Activated naive CD4-positive, alpha-beta T cell treated with anti-CD3 and anti-CD28 coated beads, Interleukin-2, amount 50 U/mL, for 16 hours (primary cell): ENCODE measurements around the gene PPP2R3C.
"Not testable (repeated sequence)": the region's sequence is repeated elsewhere in the genome, so short reads cannot be mapped to it uniquely, and the experiment has no call there.

Source experiments
- DNase-seq: peaks from one replicate; pipeline ENCODE4 v3.0.0-alpha.2; 2020

PPP2R3C gene

DNA sequence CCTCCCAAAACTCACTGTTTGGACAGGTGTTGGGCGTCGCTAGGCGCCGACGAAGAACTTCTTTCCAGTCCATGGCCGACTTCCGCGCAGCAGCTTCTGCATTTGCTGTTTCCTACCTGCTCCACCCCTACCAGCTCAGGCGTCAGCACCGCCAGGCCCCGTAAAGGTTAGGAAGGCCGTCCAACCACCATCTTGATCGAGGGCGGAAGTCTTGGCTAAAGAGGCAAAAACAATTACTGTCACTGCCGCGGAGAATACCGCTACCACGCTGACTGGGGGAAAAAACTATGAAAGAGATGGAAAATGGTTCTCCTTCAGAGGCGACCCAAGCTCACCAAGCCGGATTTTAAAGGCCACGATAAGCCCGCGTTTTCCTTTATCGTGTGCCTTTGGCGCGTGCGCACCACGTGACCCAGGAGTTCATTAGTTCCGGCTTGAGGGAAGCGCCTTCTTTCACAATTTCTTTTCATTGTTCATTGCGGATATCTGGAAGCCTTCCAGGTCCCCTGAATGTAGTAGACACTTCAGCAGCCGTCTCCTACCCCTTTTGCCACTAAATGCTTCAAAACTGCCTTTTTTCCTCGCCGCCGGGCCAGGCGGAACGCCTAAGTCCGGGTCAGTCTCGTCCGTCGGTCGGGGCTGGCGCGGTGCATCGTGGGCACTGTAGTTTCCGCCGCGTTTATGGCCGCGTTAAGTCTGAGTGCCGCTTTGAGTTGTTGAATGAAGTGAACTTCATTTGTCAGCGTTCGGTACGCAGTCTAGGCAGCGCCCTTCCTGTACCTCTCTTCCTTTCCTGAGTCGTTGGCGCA, at the start of gene PPP2R3C, which contains the start of gene PRORP:
Gene PPP2R3C, minus strand, starts transcription at position 104 of the 809 bp plus-strand sequence. Its CDS starts 31 bp downstream, at position 73.
Gene PRORP, plus strand, starts transcription at position 666 of the 809 bp plus-strand sequence. CDS start 694 bp downstream, outside the sequence.
- DNase-seq: peak; percentile 89

DNA sequence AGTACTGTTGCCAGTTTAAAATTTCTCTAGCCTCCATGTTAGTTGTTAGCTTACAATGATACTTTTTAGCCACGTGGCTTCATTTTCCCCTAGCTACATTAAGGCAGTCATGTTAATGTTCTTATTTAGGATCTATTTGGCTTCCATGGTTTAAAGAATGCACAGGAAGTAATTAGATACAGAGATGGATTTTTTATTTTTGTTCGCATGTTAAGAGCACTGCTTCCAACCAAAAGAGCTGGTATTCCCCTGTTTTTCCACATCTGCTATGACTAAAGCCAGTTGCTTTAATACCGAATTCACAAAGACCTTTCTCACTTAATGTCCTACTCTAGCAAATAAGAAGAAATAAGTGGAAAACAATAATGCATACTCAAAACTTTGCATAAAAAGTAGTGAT, 45.7 kb upstream of the PPP2R3C start:
- DNase-seq: no peak

DNA sequence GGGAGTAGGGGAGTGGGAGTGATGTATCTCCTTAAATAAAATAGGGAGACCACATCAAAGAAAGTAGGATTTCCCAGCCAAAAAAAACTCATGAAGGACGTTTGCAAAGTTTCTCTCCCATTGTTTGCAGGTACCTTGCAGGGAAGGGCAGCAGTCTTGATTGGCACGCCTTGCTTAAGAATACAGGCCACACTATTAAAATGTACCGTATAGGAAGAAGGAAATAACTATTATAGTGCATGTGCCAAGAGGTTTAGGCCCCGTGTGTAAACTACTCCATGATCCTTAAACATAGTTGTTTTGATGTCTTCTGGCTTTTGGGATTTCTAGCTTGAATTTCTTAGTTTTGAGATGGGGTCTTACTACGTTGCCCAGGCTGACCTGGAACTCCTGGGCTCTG, 43.1 kb upstream of the PPP2R3C start:
- no peak for DNase-seq

DNA sequence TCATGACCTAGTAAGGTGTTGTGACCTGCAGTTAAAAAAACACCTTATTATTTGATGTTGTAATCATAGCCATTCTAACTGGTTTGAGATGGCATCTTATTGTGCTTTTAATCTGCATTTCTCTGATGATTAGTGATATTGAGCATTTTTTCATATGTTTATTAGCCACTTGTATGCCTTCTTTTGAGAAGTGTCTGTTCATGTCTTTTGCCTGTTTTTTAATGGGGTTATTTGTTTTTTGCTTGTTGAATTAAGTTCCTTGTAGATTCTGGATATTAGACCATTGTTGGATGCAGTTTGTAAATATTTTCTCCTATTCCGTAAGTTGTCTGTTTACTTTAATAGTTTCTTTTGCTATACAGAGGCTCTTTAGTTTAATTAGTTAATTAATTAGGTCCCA, 41.6 kb upstream of the PPP2R3C start:
- no peak for DNase-seq

DNA sequence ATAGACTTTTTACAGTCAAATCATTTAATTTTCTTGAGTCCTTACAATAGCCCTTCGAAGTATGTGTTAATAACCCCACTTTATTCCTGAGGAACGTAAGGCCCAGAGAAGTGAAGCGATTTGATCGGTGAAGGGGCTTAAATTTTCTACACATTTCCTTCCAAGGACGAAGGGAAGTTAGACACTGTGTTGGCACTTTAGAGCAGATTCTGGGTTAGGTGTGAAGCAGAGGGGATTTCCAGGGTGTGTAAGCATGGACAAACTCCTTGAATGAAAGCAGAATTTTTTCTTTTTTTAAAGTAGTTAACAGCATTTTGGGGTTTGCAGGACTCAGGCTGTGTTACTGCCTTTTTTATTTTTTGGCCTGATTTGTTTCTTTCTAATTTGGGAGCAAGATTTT, 39.4 kb upstream of the PPP2R3C start:
- DNase-seq: no peak

DNA sequence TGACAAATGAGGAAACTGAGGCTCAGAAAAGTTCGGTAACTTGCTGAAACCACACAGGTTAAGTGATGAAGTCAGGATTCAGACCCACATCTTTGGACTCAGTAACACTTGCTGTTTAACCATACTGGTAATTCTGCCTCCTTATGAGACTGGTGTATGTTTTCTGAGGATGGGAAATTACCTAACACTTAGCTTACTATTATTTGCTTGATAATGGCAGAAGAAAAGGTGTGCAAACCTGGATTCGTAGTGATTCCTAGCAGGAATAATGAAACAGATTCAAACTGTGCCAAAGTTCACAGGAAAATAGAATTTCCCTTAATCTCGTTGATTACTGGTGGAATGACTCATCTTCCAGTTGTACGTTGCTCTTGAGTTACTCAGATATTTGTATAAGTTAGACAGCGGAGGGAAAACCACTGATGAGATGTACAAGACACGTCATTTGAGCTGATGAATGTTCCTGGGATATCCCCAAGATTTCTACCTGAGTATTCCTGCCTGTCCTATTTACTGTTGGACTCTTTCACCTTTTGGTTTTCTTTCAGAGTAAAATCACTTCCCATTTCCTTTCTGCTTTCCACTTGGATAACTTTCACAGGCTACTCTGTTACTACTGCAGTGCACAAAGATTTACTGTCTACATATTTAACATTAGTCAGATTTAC, 38.1 kb upstream of the PPP2R3C start:
- DNase-seq: no peak

DNA sequence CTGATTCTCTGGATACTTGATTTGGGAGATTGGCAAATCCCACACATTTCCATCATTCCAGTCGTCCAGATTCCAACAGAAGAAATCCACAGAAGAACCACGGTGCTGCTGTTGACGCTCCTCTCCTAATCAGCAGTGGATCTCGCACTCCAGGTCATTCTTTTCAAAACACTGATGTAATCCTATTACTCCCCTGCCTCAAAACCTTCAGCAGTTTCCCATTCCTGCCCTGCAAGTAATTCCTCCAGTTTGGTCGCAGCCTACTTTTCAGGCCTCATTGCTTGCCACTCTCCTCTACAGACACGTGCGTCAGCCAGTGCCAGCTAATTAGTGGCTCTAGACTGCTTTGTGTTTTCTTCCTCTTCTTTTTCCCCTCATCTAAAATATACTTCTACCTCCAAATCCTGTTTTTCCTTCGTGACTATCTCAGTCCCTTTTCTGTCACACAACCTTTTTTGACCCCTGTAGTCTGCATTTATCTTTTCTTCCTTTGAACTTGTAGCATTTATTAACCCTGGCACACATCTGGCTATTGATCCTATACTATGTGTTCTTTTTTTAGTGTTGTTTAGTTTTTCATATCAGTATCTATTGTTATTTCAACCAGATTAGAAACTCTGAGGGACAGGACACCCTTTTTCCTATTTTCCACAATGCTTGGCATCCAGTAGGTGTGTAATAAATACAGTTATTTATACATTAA, 37.3 kb upstream of the PPP2R3C start:
- DNase-seq: no peak

DNA sequence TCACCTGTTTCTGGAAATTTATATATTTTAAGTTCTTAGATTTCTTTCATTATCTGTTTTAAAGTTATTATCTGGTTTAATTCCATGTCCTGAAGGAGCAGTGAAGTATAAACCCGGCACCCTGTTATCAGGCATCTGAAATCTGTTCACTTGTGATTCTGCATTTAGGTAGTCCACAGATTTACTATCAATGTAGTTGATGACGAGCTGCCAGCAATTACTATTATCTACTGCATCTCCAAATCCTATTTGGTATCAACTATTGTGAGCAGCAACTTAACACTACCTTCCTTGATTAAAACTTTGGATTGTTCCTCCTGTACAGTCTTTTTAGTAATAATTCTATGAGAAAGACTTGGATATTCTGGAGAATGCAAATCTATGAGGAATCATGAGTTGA, 36.7 kb upstream of the PPP2R3C start:
- no peak for DNase-seq

DNA sequence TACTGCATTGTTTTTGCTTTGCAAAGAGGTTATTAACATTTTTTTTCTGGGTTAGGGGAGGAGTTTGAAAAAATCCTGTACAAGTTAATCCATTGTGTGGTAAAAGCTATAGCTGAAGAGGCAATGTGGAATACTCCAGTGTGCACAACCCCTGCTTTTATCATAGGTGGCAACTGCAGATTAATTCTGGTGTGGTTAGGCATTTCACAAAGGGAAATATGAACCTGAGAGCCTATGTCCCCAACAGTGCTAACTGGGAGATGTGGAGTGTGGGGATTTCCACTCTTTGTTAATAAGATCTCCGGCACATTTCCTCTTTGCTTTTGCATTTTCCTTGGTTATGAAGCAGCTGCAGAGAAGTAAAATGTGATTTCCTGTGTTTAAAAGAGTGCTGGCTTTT, 34.2 kb upstream of the PPP2R3C start:
- no peak for DNase-seq

DNA sequence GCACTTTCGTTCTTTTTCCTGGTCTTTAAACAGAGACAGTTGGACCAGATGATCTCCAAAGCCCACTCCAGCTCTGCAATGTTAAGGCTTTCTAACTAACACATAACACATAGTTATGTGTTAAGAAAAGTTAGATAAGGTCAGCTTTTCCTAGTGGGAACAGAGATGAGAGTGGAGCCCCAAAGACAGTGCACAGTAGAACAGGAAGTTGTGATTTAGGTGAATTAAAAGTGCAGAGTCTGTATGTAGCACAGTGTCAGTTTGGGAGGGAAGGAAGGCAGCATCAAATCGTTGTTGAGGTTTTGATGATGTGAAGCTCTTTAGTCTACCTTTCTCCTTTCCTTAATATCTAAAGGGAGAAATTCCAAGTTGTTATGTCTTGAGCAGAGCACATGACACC, 32.2 kb upstream of the PPP2R3C start:
- no peak for DNase-seq

DNA sequence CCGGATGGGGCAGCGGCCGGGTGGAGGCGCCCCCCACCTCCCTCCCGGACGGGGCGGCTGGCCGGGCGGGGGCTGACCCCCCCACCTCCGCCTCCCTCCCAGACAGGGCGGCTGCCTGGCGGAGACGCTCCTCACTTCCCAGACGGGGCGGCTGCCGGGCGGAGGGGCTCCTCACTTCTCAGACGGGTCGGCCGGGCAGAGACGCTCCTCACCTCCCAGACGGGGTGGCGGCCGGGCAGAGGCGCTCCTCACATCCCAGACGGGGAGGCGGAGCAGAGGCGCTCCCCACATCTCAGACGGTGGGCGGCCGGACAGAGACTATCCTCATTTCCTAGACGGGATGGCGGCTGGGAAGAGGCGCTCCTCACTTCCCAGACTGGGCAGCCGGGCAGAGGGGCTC, 30.7 kb upstream of the PPP2R3C start:
- not testable (repeated sequence) for DNase-seq

DNA sequence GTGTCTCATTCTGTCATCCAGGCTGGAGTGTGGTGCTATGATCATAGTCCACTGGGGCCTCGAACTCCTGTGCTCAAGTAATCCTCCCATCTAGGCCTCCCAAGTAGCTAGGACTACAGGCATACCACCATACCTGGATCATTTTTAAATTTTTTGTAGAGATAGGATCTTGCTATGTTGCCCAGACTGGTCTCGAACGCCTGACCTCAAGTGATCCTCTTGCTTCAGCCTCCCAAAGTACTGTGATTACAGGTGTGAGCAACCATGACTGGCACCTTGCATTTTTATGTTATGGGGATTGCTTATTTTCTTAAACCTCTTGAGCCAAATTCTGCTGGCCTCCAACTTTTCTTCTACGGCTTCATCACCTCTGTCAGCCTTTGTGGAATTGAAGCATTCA, 27.4 kb upstream of the PPP2R3C start:
- DNase-seq: no peak

DNA sequence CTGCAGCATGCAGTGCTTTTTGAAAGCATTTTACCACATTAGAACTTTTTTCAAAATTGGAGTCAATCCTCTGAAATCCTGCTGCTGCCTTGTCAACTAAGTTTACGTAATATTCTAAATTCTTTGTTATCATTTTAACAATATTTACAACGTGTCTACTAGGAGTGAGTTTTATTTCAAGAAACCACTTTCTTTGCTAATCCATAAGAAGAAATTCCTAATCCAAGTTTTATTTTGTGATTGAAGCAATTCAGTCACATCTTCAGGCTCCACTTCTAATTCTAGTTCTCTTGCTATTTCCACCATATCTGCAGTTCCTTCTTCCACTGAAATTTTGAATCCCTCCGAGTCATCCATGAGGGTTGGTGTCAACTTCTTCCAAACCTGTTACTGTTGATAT, 25.9 kb upstream of the PPP2R3C start:
- DNase-seq: no peak

DNA sequence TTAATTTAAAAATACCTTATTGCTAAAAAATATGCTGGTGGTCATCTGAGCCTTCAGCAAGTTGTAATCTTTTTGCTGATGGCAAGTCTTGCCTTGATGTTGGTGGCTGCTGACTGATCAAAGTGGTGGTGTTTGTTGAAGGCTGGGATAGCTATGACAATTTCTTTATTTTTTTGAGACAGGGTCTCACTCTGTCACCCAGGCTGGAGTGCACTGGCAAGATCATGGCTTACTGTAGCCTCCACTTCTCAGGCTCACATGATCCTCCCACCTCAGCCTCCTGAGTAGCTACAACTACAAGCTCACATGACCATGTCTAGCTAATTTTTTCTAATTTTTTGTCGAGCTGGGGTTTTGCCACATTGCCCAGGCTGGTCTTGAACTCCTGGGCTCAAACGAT, 25.4 kb upstream of the PPP2R3C start:
- no peak for DNase-seq

DNA sequence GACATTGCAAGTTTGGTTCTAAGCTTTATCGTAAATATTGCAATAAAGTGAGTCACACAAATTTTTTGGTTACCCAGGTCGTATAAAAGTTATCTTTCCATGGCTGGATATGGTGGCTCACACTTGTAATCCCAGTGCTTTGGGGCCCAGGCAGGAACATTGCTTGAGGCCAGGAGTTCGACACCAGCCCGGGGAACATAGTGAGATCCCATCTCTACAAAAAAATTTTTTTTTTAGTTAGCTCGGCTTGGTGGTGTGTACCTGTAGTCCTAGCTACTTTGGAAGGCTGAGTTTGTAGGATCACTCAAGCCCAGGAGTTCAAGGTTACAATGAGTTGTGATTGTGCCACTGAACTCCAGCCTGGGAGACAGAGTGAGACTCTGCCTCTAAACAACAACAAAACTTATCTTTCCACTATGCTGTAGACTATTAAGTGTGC, 24.9 kb upstream of the PPP2R3C start:
- DNase-seq: no peak

DNA sequence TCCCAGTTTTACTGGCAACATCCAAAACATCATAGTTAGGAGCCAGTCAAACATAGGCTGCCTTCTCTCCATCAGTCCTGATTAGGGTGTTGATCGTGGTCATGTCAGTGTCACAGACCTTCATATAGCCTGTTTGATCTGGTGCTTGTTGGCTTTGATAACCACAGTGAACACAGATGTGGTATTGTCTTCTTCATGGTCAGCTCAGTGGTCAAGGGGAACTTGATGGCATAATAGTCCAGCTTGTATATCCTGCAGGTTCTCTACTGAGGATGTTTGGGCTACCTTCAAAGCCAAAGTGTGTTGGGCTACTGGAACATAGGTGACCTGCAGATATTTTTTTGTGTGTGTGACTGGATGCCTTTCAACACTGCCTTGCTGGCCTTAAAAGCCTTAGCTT, 22.2 kb upstream of the PPP2R3C start:
- no peak for DNase-seq

DNA sequence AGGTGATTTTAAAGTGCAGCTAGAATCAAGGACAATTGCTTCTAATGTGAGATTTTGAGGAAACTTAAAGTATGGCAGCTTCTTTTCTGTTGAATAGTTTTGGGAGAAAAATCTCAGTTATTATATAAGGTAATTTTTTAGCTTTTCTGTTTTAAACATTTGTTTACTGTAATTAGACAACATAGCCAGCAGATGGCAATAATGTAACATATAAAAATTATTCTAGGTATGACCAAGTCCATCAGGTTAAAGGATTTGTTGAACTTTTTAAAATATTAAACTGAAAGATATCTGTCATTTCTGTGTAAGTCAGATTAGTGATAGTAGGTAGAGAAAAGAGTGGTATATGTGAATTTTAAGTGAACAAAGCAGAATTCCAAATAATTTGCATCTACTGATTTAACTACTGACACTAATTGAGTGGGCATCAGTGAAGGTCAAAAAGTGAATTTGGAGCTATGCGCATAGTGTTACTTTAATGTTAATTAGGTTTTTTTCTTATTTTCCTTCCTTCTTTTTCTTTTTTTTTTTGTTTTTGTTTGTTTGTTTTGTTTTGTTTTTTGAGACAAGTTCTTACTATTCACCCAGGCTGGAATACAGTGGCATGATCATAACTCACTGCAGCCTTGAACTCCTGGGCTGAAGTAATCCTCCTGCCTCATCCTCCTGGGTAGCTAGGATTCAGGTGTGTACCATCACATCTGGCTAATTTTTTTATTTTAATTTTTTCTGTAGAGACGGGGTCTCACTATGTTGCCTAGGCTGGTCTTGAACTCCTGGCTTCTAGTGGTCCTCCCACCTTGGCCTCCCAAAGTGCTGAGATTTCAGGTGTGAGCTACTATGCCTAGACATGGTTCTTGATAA, 19.2 kb upstream of the PPP2R3C start:
- no peak for DNase-seq

DNA sequence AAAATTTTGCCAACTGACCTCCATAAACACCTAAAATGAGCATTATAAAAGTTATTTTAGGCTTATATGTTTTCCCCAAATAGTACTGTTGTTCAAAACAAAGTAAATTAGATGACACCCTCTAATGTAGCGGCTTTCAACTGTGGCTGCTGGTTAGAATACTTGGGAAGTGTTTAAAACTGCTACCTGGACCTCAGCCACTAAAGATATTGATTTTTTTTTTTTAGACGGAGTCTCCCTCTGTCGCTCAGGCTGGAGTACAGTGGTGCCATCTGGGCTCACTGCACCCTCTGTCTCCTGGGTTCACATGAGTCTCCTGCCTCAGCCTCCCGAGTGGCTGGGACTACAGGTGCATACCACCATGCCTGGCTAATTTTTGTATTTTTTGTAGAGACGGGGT, 16.8 kb upstream of the PPP2R3C start:
- DNase-seq: no peak

DNA sequence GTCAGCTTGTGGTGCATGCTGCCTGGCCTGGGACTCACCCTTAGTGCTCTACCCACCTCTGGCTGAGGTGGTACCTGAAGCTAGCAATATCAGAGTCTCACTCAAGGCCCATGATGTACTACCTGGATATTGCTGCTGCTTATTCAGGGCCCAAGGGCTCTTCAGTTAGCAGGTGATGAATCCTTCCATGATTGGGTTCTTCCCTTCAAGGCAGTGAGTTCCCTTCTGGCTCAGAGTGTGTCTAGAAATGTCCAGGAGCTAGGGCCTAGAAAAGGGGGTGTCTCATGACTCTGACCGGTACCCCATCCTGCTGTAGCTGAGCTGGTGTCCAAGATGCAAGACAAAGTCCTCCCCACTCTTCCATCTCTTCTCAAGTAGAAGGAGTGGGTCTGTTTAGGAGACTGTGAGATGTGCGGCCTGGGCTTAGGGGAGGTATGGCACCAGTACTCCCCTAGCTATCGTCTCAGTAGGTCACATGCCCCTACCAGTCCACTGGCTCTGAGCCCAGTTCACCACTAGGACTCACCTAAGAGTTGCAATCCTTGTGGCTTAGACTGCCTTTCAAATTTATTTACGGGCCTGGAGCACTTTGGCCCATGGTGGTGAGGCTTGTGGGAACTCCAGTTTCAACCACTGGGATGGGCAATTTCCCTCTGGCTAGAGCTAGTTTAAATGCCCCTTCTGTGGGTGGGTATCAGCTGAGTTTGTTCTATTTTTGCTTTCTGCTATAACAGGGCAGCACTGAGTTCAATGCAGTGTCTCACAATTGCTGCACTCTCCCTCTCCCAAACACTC, 12.7 kb upstream of the PPP2R3C start:
- DNase-seq: no peak

DNA sequence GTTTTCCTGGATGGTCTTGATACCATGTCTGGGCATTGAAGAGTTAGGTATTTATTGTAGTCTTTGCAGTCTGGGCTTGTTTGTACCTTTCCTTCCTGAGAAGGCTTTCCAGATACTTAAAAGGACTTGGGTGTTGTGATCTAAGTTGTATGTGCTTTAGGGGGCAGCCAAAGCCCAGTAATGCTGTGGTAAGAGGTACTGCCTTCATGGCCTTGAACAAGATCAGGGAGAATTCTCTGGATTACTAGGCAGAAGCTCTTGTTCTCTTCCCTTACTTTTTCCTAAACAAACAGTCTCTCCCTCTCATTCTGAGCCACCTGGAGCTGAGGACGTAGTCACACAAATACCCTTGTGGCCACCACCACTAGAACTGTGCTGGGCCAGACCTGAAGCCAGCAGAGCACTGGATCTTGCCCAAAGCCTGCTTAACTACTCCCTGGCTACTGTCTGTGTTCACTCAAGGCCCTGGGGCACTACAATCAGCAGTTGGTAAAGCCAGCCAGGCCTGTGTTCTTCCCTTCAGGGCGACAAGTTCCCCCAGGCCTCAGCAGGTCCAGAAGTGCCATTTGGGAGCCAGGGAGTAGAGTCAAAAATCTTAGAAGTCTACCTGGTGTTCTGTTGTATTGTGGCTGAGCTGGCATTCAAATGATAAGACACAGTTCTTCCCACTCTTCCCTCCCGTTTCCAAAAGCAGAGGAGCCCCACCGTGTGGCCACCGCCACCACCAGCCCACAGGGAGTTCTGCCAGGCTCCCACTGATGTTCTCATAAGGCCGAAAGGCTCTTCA, 11.9 kb upstream of the PPP2R3C start:
- no peak for DNase-seq

DNA sequence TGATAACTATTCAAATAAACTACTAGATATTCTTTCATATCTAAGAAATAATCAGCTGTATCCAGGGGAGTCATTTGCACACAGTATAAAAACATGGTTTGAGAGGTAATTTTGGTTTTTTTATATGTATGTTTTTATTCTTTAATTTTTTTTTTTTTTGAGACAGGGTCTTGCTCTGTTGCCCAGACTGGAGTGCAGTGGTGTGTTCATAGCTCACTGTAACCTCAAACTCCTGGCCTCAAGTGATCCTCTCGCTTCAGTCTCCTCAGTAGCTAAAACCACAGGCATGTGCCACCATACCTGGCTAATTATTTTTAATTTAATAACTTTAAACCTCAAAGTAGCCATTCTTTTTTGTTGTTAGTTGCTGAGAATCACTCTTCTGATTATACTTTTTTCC, 2.3 kb upstream of the PPP2R3C start:
- DNase-seq: no peak
